ENCODE results near the gene FSIP1. TPM values are rescaled to one million over a fixed set of nuclear protein-coding genes. Genes with fewer than 3 reads are reported as not detected.

The FSIP1 gene
- total RNA-seq, 1 experiment from 2014 or later = 3.2 TPM

DNA sequence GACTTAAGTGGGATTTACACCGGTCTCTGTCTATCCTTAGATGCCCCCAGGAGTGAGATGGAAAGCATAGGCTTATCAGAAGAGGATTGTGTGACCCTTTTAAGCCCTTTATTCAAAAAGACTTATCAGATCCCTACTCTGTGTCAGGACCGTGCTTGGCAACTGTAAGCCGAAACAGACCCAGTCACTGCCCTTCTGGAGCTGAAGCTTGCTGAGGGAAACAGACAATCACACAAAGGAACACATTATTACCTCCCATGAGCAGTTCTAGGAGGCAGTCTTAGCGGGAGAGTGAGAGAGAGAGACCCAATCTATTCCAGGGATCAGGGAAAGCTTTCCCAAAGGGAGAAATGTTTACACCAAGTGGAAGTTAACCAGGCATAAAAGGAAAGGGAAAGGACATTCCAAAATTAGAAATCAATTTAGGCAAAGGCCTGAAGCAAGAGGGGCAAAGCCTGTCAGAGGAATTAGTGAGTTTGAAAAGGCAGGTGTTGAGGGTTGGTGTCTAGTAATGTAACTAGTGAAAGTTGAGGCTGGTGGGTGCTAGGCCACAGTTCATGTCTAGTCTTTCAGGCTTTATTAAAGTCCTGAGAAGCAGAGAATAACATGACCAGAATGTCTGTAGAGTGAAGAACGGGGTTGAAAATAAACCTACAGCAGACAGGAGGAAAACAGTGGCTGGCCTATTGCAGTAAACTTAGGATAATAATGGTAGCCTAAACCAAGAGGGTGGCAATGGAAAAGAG lies 115.1 kb downstream of the FSIP1 start:
- H3K9me3 Mint-ChIP-seq (ENCODE audit: unreplicated experiment) = no peaks in the 10 kb centered on the region
- no peak overlapping the region for H3K27ac Mint-ChIP-seq (ENCODE audit: low read depth, unreplicated experiment)
- H3K27me3 Mint-ChIP-seq (ENCODE audit: insufficient read depth, unreplicated experiment) = no peaks in the 10 kb centered on the region
- ChIA-PET POLR2A (no interaction called here), CTCF (interaction anchor here (0.6 to 1.4 kb wide), 3 partner anchors 17 to 89 kb away, joined by 3 read pairs; no protein-coding TSS in a partner anchor)
- H3K4me1 Mint-ChIP-seq (ENCODE audit: insufficient read depth, unreplicated experiment) = peaks cover 6% of the 10 kb centered on the region
- TF ChIP-seq, protein P1, sequence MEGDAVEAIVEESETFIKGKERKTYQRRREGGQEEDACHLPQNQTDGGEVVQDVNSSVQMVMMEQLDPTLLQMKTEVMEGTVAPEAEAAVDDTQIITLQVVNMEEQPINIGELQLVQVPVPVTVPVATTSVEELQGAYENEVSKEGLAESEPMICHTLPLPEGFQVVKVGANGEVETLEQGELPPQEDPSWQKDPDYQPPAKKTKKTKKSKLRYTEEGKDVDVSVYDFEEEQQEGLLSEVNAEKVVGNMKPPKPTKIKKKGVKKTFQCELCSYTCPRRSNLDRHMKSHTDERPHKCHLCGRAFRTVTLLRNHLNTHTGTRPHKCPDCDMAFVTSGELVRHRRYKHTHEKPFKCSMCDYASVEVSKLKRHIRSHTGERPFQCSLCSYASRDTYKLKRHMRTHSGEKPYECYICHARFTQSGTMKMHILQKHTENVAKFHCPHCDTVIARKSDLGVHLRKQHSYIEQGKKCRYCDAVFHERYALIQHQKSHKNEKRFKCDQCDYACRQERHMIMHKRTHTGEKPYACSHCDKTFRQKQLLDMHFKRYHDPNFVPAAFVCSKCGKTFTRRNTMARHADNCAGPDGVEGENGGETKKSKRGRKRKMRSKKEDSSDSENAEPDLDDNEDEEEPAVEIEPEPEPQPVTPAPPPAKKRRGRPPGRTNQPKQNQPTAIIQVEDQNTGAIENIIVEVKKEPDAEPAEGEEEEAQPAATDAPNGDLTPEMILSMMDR (IDR thresholded peaks at IDR 0.05; ENCODE audit: unreplicated experiment) = no peak
- intact Hi-C loops (cut with micrococcal nuclease) = no loop called here
- BruUV-seq (replicated peaks) = no TSS peak
- no peaks in the 10 kb centered on the region for H3K36me3 Mint-ChIP-seq (ENCODE audit: insufficient read depth, unreplicated experiment)
- no peak for DNase-seq (ENCODE audit: unreplicated experiment)
- no peak overlapping the region for H3K4me3 Mint-ChIP-seq (ENCODE audit: unreplicated experiment)

DNA sequence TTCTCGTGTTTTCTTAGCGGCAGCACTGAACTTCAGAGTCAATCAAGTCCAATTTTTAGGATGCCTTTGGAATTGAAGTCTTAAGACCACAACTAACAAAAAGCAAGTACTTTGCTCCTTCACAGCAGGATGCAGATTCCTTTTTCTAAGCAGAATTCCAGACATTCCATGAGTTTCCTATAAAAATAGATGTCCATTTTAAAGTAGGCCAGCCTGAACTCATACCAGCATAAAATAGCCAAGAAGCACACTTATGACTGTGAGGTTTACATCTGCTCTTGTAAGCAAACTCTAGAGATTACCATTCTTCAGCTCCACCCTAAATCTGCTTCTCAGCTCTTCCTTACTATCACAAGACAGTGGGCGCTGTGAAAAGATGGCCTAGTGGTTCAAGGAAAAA lies 116.0 kb downstream of the FSIP1 start:
- Mint-ChIP-seq H3K27ac (ENCODE audit: low read depth, unreplicated experiment) (no peak overlapping the region), H3K36me3 (ENCODE audit: insufficient read depth, unreplicated experiment) (no peaks in the 10 kb centered on the region), H3K4me1 (ENCODE audit: insufficient read depth, unreplicated experiment) (peaks cover 11% of the 10 kb centered on the region), H3K9me3 (ENCODE audit: unreplicated experiment) (no peaks in the 10 kb centered on the region), H3K27me3 (ENCODE audit: insufficient read depth, unreplicated experiment) (no peaks in the 10 kb centered on the region), H3K4me3 (ENCODE audit: unreplicated experiment) (no peak overlapping the region)
- no TSS peak for BruUV-seq (replicated peaks)
- POLR2A ChIA-PET = no interaction called here
- intact Hi-C loops (cut with micrococcal nuclease) = no loop called here
- TF ChIP-seq, protein P1 (IDR thresholded peaks at IDR 0.05; ENCODE audit: unreplicated experiment) = no peak
- CTCF ChIA-PET = interaction anchor here (1.0 to 1.4 kb wide), 3 partner anchors 25 to 90 kb away, joined by 3 read pairs; no protein-coding TSS in a partner anchor
- no peak for DNase-seq (ENCODE audit: unreplicated experiment)

DNA sequence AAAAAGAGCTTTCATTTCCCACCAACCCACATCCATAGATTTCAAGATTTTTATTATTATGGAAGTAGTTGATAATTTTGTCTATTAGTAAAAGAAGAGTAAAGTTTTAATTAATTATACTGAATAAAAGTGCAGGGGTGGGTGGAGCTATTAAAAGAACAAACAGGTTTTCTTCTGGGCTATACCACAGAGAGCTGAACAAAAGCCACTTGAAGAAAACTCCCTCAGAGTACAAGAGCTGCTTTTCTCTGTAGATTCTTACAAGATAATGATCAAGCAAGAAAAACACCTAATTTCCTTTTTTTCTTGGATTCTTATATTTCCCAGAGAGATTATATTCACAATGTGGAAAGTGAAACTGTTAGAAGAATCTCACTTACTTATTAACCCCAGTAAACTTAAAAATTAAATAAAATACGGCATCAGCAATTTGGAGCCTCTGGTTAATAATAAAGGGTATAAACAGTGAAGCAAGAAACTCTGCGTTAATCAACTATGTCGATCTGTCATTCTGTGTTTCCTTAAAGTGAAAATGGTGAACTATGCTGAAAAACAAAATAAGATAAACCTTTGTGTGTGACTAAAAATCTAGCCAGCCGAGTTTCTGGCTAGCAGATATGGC lies 116.9 kb downstream of the FSIP1 start:
- Mint-ChIP-seq H3K27ac (ENCODE audit: low read depth, unreplicated experiment) (no peak overlapping the region), H3K4me1 (ENCODE audit: insufficient read depth, unreplicated experiment) (peaks cover 11% of the 10 kb centered on the region), H3K27me3 (ENCODE audit: insufficient read depth, unreplicated experiment) (no peaks in the 10 kb centered on the region), H3K9me3 (ENCODE audit: unreplicated experiment) (no peaks in the 10 kb centered on the region), H3K36me3 (ENCODE audit: insufficient read depth, unreplicated experiment) (no peaks in the 10 kb centered on the region), H3K4me3 (ENCODE audit: unreplicated experiment) (no peak overlapping the region)
- TF ChIP-seq, protein P1 (IDR thresholded peaks at IDR 0.05; ENCODE audit: unreplicated experiment) = no peak
- intact Hi-C loops (cut with micrococcal nuclease) = no loop called here
- BruUV-seq (replicated peaks) = no TSS peak
- DNase-seq (ENCODE audit: unreplicated experiment) = no peak
- CTCF ChIA-PET = interaction anchor here (0.6 to 1.6 kb wide), 5 partner anchors 21 to 91 kb away, joined by 3 to 10 read pairs (median 3); no protein-coding TSS in a partner anchor
- POLR2A ChIA-PET = interaction anchor here (0.8 kb wide), 1 partner anchor 49 kb away, joined by 3 read pairs; no protein-coding TSS in a partner anchor

- ChIA-PET POLR2A (no interaction called here), CTCF (interaction anchor here (0.6 to 1.9 kb wide), 6 partner anchors 32 to 956 kb away, joined by 3 to 10 read pairs (median 3); no protein-coding TSS in a partner anchor)
- H3K27ac Mint-ChIP-seq (ENCODE audit: low read depth, unreplicated experiment) = no peak overlapping the region
- BruUV-seq (replicated peaks) = no TSS peak
- no peaks in the 10 kb centered on the region for H3K27me3 Mint-ChIP-seq (ENCODE audit: insufficient read depth, unreplicated experiment)
- no peak for DNase-seq (ENCODE audit: unreplicated experiment)
- intact Hi-C loops (cut with micrococcal nuclease) = no loop called here
- TF ChIP-seq, protein P1 (IDR thresholded peaks at IDR 0.05; ENCODE audit: unreplicated experiment) = no peak
- H3K36me3 Mint-ChIP-seq (ENCODE audit: insufficient read depth, unreplicated experiment) = no peaks in the 10 kb centered on the region
- no peak overlapping the region for H3K4me3 Mint-ChIP-seq (ENCODE audit: unreplicated experiment)
- H3K4me1 Mint-ChIP-seq (ENCODE audit: insufficient read depth, unreplicated experiment) = peaks cover 11% of the 10 kb centered on the region
- no peaks in the 10 kb centered on the region for H3K9me3 Mint-ChIP-seq (ENCODE audit: unreplicated experiment)
Observed at GRCh38 chr15:39663704-39664250, 118.9 kb downstream of the FSIP1 start.
